B cell (primary cell): Measurements from ENCODE around the gene SLC6A18. TPM values are rescaled to one million over a fixed set of nuclear protein-coding genes. Genes with fewer than 3 reads are reported as not detected.

Experiments used
- ATAC-seq: fragments of 200-7000 bp; cut with Tn5 transposase; one replicate; pipeline ENCODE4 v1.10.0; 2021; ENCODE audit warnings: low read depth, mild to moderate bottlenecking, moderate number of reproducible peaks, moderate library complexity
- CTCF ChIA-PET: fragments of 350-600 bp; sonication (Branson Sonifier 250); formaldehyde crosslinking; loops from one replicate; lab custom pipeline; 2021; ENCODE audit warnings: antibody characterized with exemption, inconsistent platforms; lab: Charles Lee
- POLR2A ChIA-PET: fragments of 350-600 bp; sonication (Branson Sonifier 250); formaldehyde crosslinking; loops from one replicate; lab custom pipeline; 2021; ENCODE audit warnings: antibody characterized with exemption; lab: Charles Lee
- DNase-seq: peaks from one replicate; pipeline ENCODE4 v3.0.0; 2013
- H2AFZ ChIP-seq: 2 replicates; pipeline ENCODE4 v1.6.1; 2012; ENCODE audit warnings: mild to moderate bottlenecking, low read depth, low read length; ENCODE audit not compliant: insufficient read depth, poor library complexity, severe bottlenecking
- H3K27ac ChIP-seq, 2 donors: 1 replicate in 1 of 2; 2 replicates in 1 of 2; pipeline ENCODE4 v1.5.1; 2012 to 2013; ENCODE audit warnings: low read length in 2 of 2, mild to moderate bottlenecking in 2 of 2, moderate library complexity in 1 of 2
- H3K27me3 ChIP-seq, 4 experiments: fragments of 200-600 bp in 1 of 4; sonication (generic) in 1 of 4; replicated peaks in 1 of 4; 1 replicate in 2 of 4; 2 replicates in 2 of 4; pipeline versions ENCODE4 v1.6.1 to v1.7.0; 2013 to 2016; ENCODE audit warnings: low read length in 3 of 4, mild to moderate bottlenecking in 2 of 4, mixed read lengths in 1 of 4, moderate library complexity in 1 of 4; ENCODE audit not compliant: insufficient read depth in 4 of 4, control insufficient read depth in 3 of 4; ENCODE audit errors: control extremely low read depth in 1 of 4
- H3K36me3 ChIP-seq, 2 experiments: replicated peaks in 1 of 2; 1 replicate in 1 of 2; 2 replicates in 1 of 2; pipeline versions ENCODE4 v1.6.1 to v1.7.1; 2013; ENCODE audit warnings: low read length in 1 of 2; ENCODE audit not compliant: insufficient read depth in 2 of 2, control insufficient read depth in 1 of 2; ENCODE audit errors: control extremely low read depth in 1 of 2, extremely low read depth in 1 of 2
- H3K4me1 ChIP-seq, 2 donors: fragments of 200-600 bp in 1 of 2; sonication (generic) in 1 of 2; 1 replicate in 1 of 2; 2 replicates in 1 of 2; pipeline versions ENCODE4 v1.5.1 to v1.6.1; 2013 to 2017; ENCODE audit warnings: low read length in 2 of 2; ENCODE audit not compliant: control insufficient read depth in 2 of 2, insufficient read depth in 2 of 2
- H3K4me2 ChIP-seq: replicated peaks from 2 replicates; pipeline ENCODE3; 2012; ENCODE audit warnings: mild to moderate bottlenecking, low read depth, low read length; ENCODE audit not compliant: poor library complexity, severe bottlenecking
- H3K4me3 ChIP-seq, 5 experiments: fragments of 200-600 bp in 1 of 5; sonication (generic) in 1 of 5; 1 replicate in 3 of 5; 2 replicates in 2 of 5; pipeline versions ENCODE4 v1.5.1 to v1.7.0; 2011 to 2016; ENCODE audit warnings: low read length in 4 of 5, mild to moderate bottlenecking in 4 of 5, low read depth in 2 of 5, control low read depth in 1 of 5, moderate library complexity in 1 of 5; ENCODE audit not compliant: insufficient read depth in 1 of 5; ENCODE audit errors: control extremely low read depth in 1 of 5, extremely low read depth in 1 of 5
- H3K79me2 ChIP-seq: fragments of 200-600 bp; sonication (generic); one replicate; pipeline ENCODE4 v1.6.0; 2016; ENCODE audit warnings: low read length; ENCODE audit not compliant: control insufficient read depth, insufficient read depth
- H3K9ac ChIP-seq: fragments of 200-600 bp; sonication (generic); 2 replicates; pipeline ENCODE4 v1.6.1; 2017; ENCODE audit warnings: mild to moderate bottlenecking, low read length, moderate library complexity
- H3K9me3 ChIP-seq, 3 donors: one replicate each; pipeline versions ENCODE4 v1.6.1 to v1.7.1; 2013; ENCODE audit warnings: low read length in 2 of 3; ENCODE audit not compliant: control insufficient read depth in 2 of 3, insufficient read depth in 1 of 3; ENCODE audit errors: control extremely low read depth in 1 of 3
- H4K20me1 ChIP-seq: 2 replicates; pipeline ENCODE4 v1.6.0; 2012; ENCODE audit warnings: mild to moderate bottlenecking, low read length; ENCODE audit not compliant: insufficient read depth, control insufficient read depth, poor library complexity, severe bottlenecking
- H3K27ac Mint-ChIP-seq: one replicate; pipeline ENCODE4 v1.8.0; 2021; ENCODE audit warnings: mixed read lengths
- H3K27me3 Mint-ChIP-seq: one replicate; pipeline ENCODE4 v1.8.0; 2021; ENCODE audit warnings: mixed read lengths
- H3K4me1 Mint-ChIP-seq: one replicate; pipeline ENCODE4 v1.8.0; 2021; ENCODE audit warnings: mixed read lengths
- H3K4me3 Mint-ChIP-seq: one replicate; pipeline ENCODE4 v1.8.0; 2021; ENCODE audit warnings: mixed read lengths
- H3K9me3 Mint-ChIP-seq: one replicate; pipeline ENCODE4 v1.8.0; 2022; ENCODE audit warnings: mixed read lengths; ENCODE audit not compliant: insufficient read depth
- EZH2 ChIP-seq: IDR thresholded peaks from 2 replicates; pipeline ENCODE4 v1.6.1; 2012; ENCODE audit warnings: borderline replicate concordance, low read depth, mild to moderate bottlenecking, moderate library complexity, low read length; ENCODE audit not compliant: insufficient read depth, poor library complexity, severe bottlenecking
- WGBS: methylation state at CpG from one replicate; pipeline ENCODE4 v1.1.5; 2013; ENCODE audit warnings: missing lambda C conversion rate; ENCODE audit not compliant: insufficient coverage; 5-methylcytosine and 5-hydroxymethylcytosine counted together
- intact Hi-C: fragments of 100-400 bp; cut with micrococcal nuclease; formaldehyde crosslinking; loops from one replicate; pipeline ENCODE4 v1.10.0; 2022
- polyA plus RNA-seq: library from polyadenylated mRNA; depleted of rRNA; stranded (reverse); fragments of >200 nt; gene quantifications from 2 replicates; pipeline ENCODE4 v1.2.3, GENCODE V29; 2012
- total RNA-seq, 2 donors: library from RNA; stranded (reverse); fragments of 120-200 nt in 1 of 2; gene quantifications; 1 replicate in 1 of 2; 2 replicates in 1 of 2; pipeline versions ENCODE4 v1.2.3 to v1.2.4, GENCODE V29; 2013 to 2022
- TF ChIP-seq, protein P1 (sequence below): fragments of 200-600 bp; IDR thresholded peaks from one replicate; pipeline ENCODE4 v1.8.0; 2022; ENCODE audit warnings: antibody characterized with exemption, mild to moderate bottlenecking

Gene SLC6A18
- total and polyA plus RNA-seq, 2 donors (not counting 1 experiment from before 2014, with no cell fraction given) = not detected

GRCh38 chr5:1226839-1227581, 1.8 kb downstream of the SLC6A18 start:
- no peak overlapping the region for H3K27ac Mint-ChIP-seq
- no peak overlapping the region for H2AFZ ChIP-seq
- H3K9me3 ChIP-seq = no peaks in the 10 kb centered on the region
- H3K79me2 ChIP-seq = no peaks in the 10 kb centered on the region
- POLR2A ChIA-PET = no interaction called here
- ATAC-seq (no peak), DNase-seq (no peak)
- no peak overlapping the region for H3K4me3 Mint-ChIP-seq
- CTCF ChIA-PET = no interaction called here
- no peak overlapping the region for H3K4me2 ChIP-seq
- no peaks in the 10 kb centered on the region for H3K4me1 Mint-ChIP-seq
- no peak for TF ChIP-seq EZH2
- TF ChIP-seq, protein P1, sequence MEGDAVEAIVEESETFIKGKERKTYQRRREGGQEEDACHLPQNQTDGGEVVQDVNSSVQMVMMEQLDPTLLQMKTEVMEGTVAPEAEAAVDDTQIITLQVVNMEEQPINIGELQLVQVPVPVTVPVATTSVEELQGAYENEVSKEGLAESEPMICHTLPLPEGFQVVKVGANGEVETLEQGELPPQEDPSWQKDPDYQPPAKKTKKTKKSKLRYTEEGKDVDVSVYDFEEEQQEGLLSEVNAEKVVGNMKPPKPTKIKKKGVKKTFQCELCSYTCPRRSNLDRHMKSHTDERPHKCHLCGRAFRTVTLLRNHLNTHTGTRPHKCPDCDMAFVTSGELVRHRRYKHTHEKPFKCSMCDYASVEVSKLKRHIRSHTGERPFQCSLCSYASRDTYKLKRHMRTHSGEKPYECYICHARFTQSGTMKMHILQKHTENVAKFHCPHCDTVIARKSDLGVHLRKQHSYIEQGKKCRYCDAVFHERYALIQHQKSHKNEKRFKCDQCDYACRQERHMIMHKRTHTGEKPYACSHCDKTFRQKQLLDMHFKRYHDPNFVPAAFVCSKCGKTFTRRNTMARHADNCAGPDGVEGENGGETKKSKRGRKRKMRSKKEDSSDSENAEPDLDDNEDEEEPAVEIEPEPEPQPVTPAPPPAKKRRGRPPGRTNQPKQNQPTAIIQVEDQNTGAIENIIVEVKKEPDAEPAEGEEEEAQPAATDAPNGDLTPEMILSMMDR = no peak
- 93% methylated on average over 48 of the region's 50 CpGs for WGBS
- H3K4me1 ChIP-seq = no peaks in the 10 kb centered on the region
- no peak overlapping the region for H3K4me3 ChIP-seq
- H4K20me1 ChIP-seq = no peaks in the 10 kb centered on the region
- intact Hi-C loops = no loop called here
- no peak overlapping the region for H3K9ac ChIP-seq
- no peaks in the 10 kb centered on the region for H3K9me3 Mint-ChIP-seq
- no peaks in the 10 kb centered on the region for H3K36me3 ChIP-seq
- H3K27ac ChIP-seq = no peak overlapping the region
- H3K27me3 Mint-ChIP-seq = peaks cover 12% of the 10 kb centered on the region
- peaks cover 0 to 7% (median 0%) of the 10 kb centered on the region in 4 experiments for H3K27me3 ChIP-seq

DNA sequence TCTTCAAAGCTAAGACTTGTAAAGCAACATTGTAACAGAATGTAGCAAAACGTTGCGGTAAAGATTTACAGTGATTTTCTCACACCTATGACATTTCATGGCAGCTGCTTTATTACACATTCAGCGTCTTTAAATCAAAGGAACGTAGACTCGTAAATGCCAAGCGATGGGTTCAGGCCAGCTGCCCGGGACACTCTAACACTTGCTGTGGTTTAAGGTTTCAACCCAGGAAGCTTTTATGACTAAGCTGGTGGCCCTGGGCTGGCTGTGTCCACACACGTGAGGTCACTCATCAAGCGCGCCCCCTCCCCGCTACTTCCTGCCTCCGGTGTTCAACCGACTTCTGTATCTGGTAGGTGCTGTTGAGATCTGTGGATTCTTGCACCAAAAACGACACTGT, 2.5 kb downstream of the SLC6A18 start:
- intact Hi-C loops = no loop called here
- no peaks in the 10 kb centered on the region for H3K36me3 ChIP-seq
- WGBS = 48% methylated on average over 12 of the region's 14 CpGs
- Mint-ChIP-seq H3K4me1 (no peaks in the 10 kb centered on the region), H3K4me3 (no peak overlapping the region), H3K9me3 (no peaks in the 10 kb centered on the region), H3K27ac (no peak overlapping the region), H3K27me3 (peaks cover 12% of the 10 kb centered on the region)
- no peak overlapping the region for H3K4me3 ChIP-seq
- ChIA-PET POLR2A (no interaction called here), CTCF (no interaction called here)
- no peak for DNase-seq
- no peaks in the 10 kb centered on the region for H3K9me3 ChIP-seq
- no peaks in the 10 kb centered on the region for H3K79me2 ChIP-seq
- no peak overlapping the region for H3K9ac ChIP-seq
- no peak overlapping the region for H3K4me2 ChIP-seq
- TF ChIP-seq, protein P1 = no peak
- no peak for TF ChIP-seq EZH2
- no peak overlapping the region for H2AFZ ChIP-seq
- H3K4me1 ChIP-seq = no peaks in the 10 kb centered on the region
- H3K27me3 ChIP-seq = peaks cover 0 to 7% (median 0%) of the 10 kb centered on the region in 4 experiments
- no peaks in the 10 kb centered on the region for H4K20me1 ChIP-seq
- no peak for ATAC-seq
- H3K27ac ChIP-seq = no peak overlapping the region
